ENCODE measurements around the gene LRRC30.

The LRRC30 gene

GRCh38 chr18:7236933-7237332 lies 6.0 kb downstream of the LRRC30 start:
- no peak overlapping the region for H3K4me3 ChIP-seq (ENCODE audit: low read depth, low read length)
- no peak for TF ChIP-seq CTCF (conservative IDR thresholded peaks at IDR 0.05; ENCODE audit: low read depth, low read length)

GRCh38 chr18:7237673-7238272 lies 6.9 kb downstream of the LRRC30 start:
- H3K4me3 ChIP-seq (ENCODE audit: low read depth, low read length): no peak overlapping the region
- no peak for DNase-seq (ENCODE audit: low read depth)
- no peak for TF ChIP-seq CTCF (conservative IDR thresholded peaks at IDR 0.05; ENCODE audit: low read depth, low read length)

More at GRCh38 chr18:7236933-7237332, 6.0 kb downstream of the LRRC30 start:
- DNase-seq (ENCODE audit: low read depth): no peak

- no peak for TF ChIP-seq CTCF (conservative IDR thresholded peaks at IDR 0.05; ENCODE audit: low read depth, low read length)
Observed at GRCh38 chr18:7242926-7243325, 12.0 kb downstream of the LRRC30 start.

DNA sequence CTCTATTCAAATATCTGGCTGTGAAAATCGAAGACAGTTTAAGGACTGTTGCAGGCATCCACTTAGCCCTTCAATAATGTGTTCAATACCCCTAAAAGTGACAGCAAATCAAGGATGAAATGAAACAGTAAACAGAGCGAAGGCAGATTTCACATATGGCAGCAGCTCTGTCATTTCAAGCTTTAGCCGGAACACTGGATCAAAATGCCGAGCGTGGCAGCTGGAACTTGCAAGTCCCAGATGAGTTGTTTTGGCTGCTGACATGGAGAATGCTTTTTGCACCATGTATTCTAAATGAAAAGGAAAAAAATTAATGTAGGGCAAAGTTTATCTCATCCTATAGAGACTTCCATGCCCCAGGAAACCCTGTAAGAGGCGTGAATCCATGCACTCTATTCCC lies 18.0 kb downstream of the LRRC30 start:
- TF ChIP-seq CTCF (conservative IDR thresholded peaks at IDR 0.05; ENCODE audit: low read depth, low read length): no peak
- H3K4me3 ChIP-seq (ENCODE audit: low read depth, low read length): no peak overlapping the region
- no peak for DNase-seq (ENCODE audit: low read depth)

More at GRCh38 chr18:7242926-7243325, 12.0 kb downstream of the LRRC30 start:
- H3K4me3 ChIP-seq (ENCODE audit: low read depth, low read length): no peak overlapping the region
- DNase-seq (ENCODE audit: low read depth): no peak

DNA sequence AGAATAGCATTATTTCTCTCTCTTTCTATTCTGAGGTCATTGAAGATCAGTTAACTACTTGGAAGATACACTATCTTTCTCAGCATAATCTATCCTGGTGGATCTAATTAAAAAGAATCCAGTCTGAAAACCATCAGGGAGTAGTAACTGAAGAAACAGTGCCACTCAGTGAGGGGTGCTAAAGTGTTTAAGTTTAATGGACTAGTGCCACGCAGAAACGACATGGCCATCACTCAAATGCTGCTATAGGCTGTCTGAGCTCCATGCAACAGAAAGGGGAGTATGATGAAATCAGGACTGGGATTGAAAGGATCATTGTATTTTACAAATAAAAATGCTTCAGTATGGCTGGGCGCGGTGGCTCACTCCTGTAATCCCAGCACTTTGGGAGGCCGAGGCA lies 23.3 kb downstream of the LRRC30 start:
- no peak for TF ChIP-seq CTCF (conservative IDR thresholded peaks at IDR 0.05; ENCODE audit: low read depth, low read length)
- DNase-seq (ENCODE audit: low read depth): no peak
- no peak overlapping the region for H3K4me3 ChIP-seq (ENCODE audit: low read depth, low read length)

DNA sequence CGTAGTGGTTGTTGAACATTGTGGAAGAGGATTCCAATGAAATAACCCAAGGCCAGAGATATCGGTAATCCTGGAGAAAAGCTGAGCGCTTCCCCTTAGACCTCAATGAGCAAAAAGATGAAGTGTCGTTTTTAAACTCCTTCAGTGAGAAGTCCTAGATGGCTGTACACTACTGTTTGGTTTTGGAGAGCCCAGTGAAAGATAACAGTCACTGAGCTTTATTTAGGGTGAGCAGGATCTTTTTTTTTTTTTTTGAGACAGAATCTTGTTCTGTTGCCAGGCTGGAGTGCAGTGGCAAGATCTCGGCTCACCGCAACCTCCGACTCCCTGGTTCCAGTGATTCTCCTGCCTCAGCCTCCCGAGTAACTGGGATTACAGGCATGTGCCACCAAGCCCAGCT lies 24.2 kb downstream of the LRRC30 start:
- no peak for DNase-seq (ENCODE audit: low read depth)
- no peak overlapping the region for H3K4me3 ChIP-seq (ENCODE audit: low read depth, low read length)
- no peak for TF ChIP-seq CTCF (conservative IDR thresholded peaks at IDR 0.05; ENCODE audit: low read depth, low read length)

DNA sequence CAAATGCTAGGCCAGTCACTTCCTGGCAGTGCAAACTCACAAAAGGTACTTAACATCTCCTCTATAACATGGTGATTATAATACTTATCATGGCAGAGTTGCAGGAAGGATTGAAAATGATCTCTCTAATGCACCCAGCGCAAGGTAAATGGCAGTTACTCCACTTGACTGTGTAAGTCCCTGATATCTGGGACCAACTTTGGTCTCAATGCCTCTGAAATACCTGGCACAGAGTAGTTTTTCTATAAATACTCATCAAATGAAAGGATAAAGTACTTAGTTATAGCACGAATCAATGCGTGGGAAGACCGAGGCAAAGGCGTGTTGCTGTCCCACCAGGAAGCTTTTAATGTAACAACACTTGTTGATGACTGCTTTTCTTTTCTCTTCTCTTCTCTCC lies 24.8 kb downstream of the LRRC30 start:
- TF ChIP-seq CTCF (conservative IDR thresholded peaks at IDR 0.05; ENCODE audit: low read depth, low read length): no peak
- no peak overlapping the region for H3K4me3 ChIP-seq (ENCODE audit: low read depth, low read length)

More for the DNA sequence above, 24.8 kb downstream of the LRRC30 start:
- no peak for DNase-seq (ENCODE audit: low read depth)

Measured in choroid plexus epithelial cell (primary cell).